ENCODE measurements around the gene RPL41.

RPL41 gene

DNA sequence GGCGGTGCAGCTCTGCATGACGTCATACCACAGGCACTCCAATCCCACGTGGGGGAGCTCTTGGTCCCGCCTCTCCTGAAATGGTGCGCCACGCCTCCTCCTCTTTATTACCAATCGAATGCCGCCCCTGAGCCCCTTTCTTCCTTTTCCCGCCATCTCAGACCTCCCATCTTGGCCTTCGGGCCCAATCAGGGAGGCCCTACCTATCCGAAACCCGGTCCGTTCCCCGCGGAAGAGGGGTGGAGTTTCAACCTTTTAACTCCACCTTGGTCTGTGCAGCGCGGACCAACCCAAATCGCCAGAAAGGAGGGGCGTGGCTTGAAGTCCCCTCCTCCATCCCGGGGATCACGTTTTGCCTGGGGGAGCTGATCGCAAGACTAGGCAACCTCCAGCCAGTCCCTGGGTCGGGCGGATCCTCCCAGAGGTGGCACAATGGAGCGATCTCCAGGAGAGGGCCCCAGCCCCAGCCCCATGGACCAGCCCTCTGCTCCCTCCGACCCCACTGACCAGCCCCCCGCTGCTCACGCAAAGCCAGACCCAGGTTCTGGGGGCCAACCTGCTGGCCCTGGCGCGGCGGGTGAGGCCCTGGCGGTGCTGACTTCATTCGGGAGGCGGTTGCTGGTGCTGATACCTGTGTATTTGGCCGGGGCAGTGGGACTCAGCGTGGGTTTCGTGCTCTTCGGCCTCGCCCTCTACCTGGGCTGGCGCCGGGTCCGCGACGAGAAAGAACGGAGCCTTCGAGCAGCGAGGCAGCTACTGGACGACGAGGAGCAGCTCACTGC, 11.6 kb downstream of the RPL41 start, which contains the start of gene ESYT1 (continued):
- TF ChIP-seq YY2 (tag by site-specific recombination; IDR thresholded peaks at IDR 0.05) (no peak), ZNF501 (tag by site-specific recombination; IDR thresholded peaks at IDR 0.05) (peak; percentile 89), ZNF629 (tag by site-specific recombination; IDR thresholded peaks at IDR 0.05) (peak; percentile 99), ZBTB17 (tag by site-specific recombination; IDR thresholded peaks at IDR 0.05) (peak; percentile 74), ZNF2 (tag by site-specific recombination; IDR thresholded peaks at IDR 0.05) (peak; percentile 50), SP3 (tag by site-specific recombination; IDR thresholded peaks at IDR 0.05) (peak; percentile 94), ZNF670 (tag by site-specific recombination; IDR thresholded peaks at IDR 0.05; ENCODE audit: low read depth) (no peak), ZNF707 (tag by site-specific recombination; IDR thresholded peaks at IDR 0.05) (no peak), KLF10 (tag by site-specific recombination; IDR thresholded peaks at IDR 0.05) (peak; percentile 89), ZBTB48 (tag by site-specific recombination; IDR thresholded peaks at IDR 0.05) (peak; percentile 85), SP2 (tag by site-specific recombination; IDR thresholded peaks at IDR 0.05) (peak; percentile 99), ZNF146 (tag by site-specific recombination; IDR thresholded peaks at IDR 0.05) (no peak), ZIC2 (tag by site-specific recombination; IDR thresholded peaks at IDR 0.05) (peak; percentile 62), ZNF600 (tag by site-specific recombination; IDR thresholded peaks at IDR 0.05) (peak; percentile 10; the same call in 1 of the 2 replicates), ZXDB (tag by site-specific recombination; IDR thresholded peaks at IDR 0.05) (peak; percentile 79), GLIS1 (tag by site-specific recombination; IDR thresholded peaks at IDR 0.05) (peak; percentile 92), SP7 (tag by site-specific recombination; IDR thresholded peaks at IDR 0.05) (peak; percentile 78)
- TF ChIP-seq, protein P1, sequence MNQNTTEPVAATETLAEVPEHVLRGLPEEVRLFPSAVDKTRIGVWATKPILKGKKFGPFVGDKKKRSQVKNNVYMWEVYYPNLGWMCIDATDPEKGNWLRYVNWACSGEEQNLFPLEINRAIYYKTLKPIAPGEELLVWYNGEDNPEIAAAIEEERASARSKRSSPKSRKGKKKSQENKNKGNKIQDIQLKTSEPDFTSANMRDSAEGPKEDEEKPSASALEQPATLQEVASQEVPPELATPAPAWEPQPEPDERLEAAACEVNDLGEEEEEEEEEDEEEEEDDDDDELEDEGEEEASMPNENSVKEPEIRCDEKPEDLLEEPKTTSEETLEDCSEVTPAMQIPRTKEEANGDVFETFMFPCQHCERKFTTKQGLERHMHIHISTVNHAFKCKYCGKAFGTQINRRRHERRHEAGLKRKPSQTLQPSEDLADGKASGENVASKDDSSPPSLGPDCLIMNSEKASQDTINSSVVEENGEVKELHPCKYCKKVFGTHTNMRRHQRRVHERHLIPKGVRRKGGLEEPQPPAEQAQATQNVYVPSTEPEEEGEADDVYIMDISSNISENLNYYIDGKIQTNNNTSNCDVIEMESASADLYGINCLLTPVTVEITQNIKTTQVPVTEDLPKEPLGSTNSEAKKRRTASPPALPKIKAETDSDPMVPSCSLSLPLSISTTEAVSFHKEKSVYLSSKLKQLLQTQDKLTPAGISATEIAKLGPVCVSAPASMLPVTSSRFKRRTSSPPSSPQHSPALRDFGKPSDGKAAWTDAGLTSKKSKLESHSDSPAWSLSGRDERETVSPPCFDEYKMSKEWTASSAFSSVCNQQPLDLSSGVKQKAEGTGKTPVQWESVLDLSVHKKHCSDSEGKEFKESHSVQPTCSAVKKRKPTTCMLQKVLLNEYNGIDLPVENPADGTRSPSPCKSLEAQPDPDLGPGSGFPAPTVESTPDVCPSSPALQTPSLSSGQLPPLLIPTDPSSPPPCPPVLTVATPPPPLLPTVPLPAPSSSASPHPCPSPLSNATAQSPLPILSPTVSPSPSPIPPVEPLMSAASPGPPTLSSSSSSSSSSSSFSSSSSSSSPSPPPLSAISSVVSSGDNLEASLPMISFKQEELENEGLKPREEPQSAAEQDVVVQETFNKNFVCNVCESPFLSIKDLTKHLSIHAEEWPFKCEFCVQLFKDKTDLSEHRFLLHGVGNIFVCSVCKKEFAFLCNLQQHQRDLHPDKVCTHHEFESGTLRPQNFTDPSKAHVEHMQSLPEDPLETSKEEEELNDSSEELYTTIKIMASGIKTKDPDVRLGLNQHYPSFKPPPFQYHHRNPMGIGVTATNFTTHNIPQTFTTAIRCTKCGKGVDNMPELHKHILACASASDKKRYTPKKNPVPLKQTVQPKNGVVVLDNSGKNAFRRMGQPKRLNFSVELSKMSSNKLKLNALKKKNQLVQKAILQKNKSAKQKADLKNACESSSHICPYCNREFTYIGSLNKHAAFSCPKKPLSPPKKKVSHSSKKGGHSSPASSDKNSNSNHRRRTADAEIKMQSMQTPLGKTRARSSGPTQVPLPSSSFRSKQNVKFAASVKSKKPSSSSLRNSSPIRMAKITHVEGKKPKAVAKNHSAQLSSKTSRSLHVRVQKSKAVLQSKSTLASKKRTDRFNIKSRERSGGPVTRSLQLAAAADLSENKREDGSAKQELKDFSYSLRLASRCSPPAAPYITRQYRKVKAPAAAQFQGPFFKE (tag by site-specific recombination; IDR thresholded peaks at IDR 0.05; ENCODE audit: borderline replicate concordance) = 0 out of 2 replicates have a peak, but pooled peaks have one; percentile 30
- TF ChIP-seq, protein P2, sequence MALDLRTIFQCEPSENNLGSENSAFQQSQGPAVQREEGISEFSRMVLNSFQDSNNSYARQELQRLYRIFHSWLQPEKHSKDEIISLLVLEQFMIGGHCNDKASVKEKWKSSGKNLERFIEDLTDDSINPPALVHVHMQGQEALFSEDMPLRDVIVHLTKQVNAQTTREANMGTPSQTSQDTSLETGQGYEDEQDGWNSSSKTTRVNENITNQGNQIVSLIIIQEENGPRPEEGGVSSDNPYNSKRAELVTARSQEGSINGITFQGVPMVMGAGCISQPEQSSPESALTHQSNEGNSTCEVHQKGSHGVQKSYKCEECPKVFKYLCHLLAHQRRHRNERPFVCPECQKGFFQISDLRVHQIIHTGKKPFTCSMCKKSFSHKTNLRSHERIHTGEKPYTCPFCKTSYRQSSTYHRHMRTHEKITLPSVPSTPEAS (tag by site-specific recombination; IDR thresholded peaks at IDR 0.05) = 0 out of 2 replicates have a peak, but pooled peaks have one; percentile 11
- TF ChIP-seq, protein P3, sequence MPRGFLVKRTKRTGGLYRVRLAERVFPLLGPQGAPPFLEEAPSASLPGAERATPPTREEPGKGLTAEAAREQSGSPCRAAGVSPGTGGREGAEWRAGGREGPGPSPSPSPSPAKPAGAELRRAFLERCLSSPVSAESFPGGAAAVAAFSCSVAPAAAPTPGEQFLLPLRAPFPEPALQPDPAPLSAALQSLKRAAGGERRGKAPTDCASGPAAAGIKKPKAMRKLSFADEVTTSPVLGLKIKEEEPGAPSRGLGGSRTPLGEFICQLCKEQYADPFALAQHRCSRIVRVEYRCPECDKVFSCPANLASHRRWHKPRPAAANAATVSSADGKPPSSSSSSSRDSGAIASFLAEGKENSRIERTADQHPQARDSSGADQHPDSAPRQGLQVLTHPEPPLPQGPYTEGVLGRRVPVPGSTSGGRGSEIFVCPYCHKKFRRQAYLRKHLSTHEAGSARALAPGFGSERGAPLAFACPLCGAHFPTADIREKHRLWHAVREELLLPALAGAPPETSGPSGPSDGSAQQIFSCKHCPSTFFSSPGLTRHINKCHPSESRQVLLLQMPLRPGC (tag by site-specific recombination; IDR thresholded peaks at IDR 0.05) = 0 out of 2 replicates have a peak, but pooled peaks have one; percentile 15
- TF ChIP-seq, protein P4, sequence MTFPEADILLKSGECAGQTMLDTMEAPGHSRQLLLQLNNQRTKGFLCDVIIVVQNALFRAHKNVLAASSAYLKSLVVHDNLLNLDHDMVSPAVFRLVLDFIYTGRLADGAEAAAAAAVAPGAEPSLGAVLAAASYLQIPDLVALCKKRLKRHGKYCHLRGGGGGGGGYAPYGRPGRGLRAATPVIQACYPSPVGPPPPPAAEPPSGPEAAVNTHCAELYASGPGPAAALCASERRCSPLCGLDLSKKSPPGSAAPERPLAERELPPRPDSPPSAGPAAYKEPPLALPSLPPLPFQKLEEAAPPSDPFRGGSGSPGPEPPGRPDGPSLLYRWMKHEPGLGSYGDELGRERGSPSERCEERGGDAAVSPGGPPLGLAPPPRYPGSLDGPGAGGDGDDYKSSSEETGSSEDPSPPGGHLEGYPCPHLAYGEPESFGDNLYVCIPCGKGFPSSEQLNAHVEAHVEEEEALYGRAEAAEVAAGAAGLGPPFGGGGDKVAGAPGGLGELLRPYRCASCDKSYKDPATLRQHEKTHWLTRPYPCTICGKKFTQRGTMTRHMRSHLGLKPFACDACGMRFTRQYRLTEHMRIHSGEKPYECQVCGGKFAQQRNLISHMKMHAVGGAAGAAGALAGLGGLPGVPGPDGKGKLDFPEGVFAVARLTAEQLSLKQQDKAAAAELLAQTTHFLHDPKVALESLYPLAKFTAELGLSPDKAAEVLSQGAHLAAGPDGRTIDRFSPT (tag by site-specific recombination; IDR thresholded peaks at IDR 0.05) = peak; percentile 69; the same call in 1 of the 2 replicates
- TF ChIP-seq, protein P5, sequence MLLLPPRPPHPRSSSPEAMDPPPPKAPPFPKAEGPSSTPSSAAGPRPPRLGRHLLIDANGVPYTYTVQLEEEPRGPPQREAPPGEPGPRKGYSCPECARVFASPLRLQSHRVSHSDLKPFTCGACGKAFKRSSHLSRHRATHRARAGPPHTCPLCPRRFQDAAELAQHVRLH (tag by site-specific recombination; IDR thresholded peaks at IDR 0.05) = peak; percentile 86; the same call in 1 of the 2 replicates
- TF ChIP-seq, protein P6, sequence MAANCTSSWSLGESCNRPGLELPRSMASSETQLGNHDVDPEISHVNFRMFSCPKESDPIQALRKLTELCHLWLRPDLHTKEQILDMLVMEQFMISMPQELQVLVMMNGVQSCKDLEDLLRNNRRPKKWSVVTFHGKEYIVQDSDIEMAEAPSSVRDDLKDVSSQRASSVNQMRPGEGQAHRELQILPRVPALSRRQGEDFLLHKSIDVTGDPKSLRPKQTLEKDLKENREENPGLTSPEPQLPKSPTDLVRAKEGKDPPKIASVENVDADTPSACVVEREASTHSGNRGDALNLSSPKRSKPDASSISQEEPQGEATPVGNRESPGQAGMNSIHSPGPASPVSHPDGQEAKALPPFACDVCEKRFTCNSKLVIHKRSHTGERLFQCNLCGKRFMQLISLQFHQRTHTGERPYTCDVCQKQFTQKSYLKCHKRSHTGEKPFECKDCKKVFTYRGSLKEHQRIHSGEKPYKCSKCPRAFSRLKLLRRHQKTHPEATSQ (tag by site-specific recombination; IDR thresholded peaks at IDR 0.05) = 0 out of 2 replicates have a peak, but pooled peaks have one; percentile 45
- TF ChIP-seq, protein P7, sequence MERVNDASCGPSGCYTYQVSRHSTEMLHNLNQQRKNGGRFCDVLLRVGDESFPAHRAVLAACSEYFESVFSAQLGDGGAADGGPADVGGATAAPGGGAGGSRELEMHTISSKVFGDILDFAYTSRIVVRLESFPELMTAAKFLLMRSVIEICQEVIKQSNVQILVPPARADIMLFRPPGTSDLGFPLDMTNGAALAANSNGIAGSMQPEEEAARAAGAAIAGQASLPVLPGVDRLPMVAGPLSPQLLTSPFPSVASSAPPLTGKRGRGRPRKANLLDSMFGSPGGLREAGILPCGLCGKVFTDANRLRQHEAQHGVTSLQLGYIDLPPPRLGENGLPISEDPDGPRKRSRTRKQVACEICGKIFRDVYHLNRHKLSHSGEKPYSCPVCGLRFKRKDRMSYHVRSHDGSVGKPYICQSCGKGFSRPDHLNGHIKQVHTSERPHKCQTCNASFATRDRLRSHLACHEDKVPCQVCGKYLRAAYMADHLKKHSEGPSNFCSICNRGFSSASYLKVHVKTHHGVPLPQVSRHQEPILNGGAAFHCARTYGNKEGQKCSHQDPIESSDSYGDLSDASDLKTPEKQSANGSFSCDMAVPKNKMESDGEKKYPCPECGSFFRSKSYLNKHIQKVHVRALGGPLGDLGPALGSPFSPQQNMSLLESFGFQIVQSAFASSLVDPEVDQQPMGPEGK (tag by site-specific recombination; IDR thresholded peaks at IDR 0.05) = peak; percentile 87

All from HEK293 (cell line).